ENCODE measurements around the gene SOX18. TPM values are rescaled to one million over a fixed set of nuclear protein-coding genes. Genes with fewer than 3 reads are reported as not detected.

Gene SOX18
- not detected in 2 replicates for total RNA-seq (ENCODE audit: low replicate concordance)

- H3K27me3 ChIP-seq = peaks cover 90% of the 10 kb centered on the region
Measured at GRCh38 chr20:64049060-64049877, at the start of gene SOX18. SOX18 (minus strand) TSS chr20:64049639; CDS start chr20:64049516, 123 bp downstream.

GRCh38 chr20:64098471-64099013 lies 49.1 kb upstream of the SOX18 start:
- Mint-ChIP-seq H3K36me3 (peaks cover 3% of the 10 kb centered on the region), H3K9me3 (peaks cover 3% of the 10 kb centered on the region)

More at GRCh38 chr20:64049060-64049877, at the start of gene SOX18:
- Histone ChIP-seq H3K79me2 (ENCODE audit: low read depth) (no peaks in the 10 kb centered on the region), H3K27ac (no peak within 1 kb of the TSS), H2AFZ (replicated peaks) (peak within 1 kb of the TSS; percentile 63), H3K4me2 (peak within 1 kb of the TSS; percentile 67), H3F3A (ENCODE audit: low read depth) (peaks cover 19% of the 10 kb centered on the region), H3K36me3 (no peaks in the 10 kb centered on the region), H3K9ac (no peak within 1 kb of the TSS), H4K20me1 (ENCODE audit: low read depth) (peaks cover 18% of the 10 kb centered on the region), H3K9me3 (ENCODE audit: low read depth) (no peaks in the 10 kb centered on the region), H3K4me3 (peak within 1 kb of the TSS; percentile 35), H3K4me1 (peaks cover 12% of the 10 kb centered on the region)
- peak; percentile 82 for DNase-seq (ENCODE audit: low spot score)
- no peak for TF ChIP-seq EZH2 (IDR thresholded peaks at IDR 0.05)
- no peak for TF ChIP-seq EZH2phosphoT487 (IDR thresholded peaks at IDR 0.05)
- no peak for TF ChIP-seq CTCF (IDR thresholded peaks at IDR 0.05)
- H3K9me3 Mint-ChIP-seq = no peaks in the 10 kb centered on the region
- H3K27ac Mint-ChIP-seq = no peak within 1 kb of the TSS
- peak within 1 kb of the TSS; percentile 65 for H3K4me3 Mint-ChIP-seq
- H3K36me3 Mint-ChIP-seq = no peaks in the 10 kb centered on the region
- H3K4me1 Mint-ChIP-seq = peaks cover 9% of the 10 kb centered on the region
- H3K27me3 Mint-ChIP-seq (ENCODE audit: insufficient read depth, low read depth) = peaks cover 52% of the 10 kb centered on the region

GRCh38 chr20:64096535-64096934 lies 47.1 kb upstream of the SOX18 start:
- H3K4me3 ChIP-seq = no peak overlapping the region
- H3K4me3 Mint-ChIP-seq = peak overlapping the region; percentile 0
- TF ChIP-seq EZH2 (IDR thresholded peaks at IDR 0.05) (no peak), CTCF (IDR thresholded peaks at IDR 0.05) (no peak), EZH2phosphoT487 (IDR thresholded peaks at IDR 0.05) (no peak)

More at GRCh38 chr20:64098471-64099013, 49.1 kb upstream of the SOX18 start:
- no peak for DNase-seq (ENCODE audit: low spot score)
- peaks cover 26% of the 10 kb centered on the region for H3K27me3 Mint-ChIP-seq (ENCODE audit: insufficient read depth, low read depth)
- TF ChIP-seq EZH2 (IDR thresholded peaks at IDR 0.05) (no peak), CTCF (IDR thresholded peaks at IDR 0.05) (no peak), EZH2phosphoT487 (IDR thresholded peaks at IDR 0.05) (no peak)
- Histone ChIP-seq H3K9me3 (ENCODE audit: low read depth) (no peaks in the 10 kb centered on the region), H3K4me2 (no peak overlapping the region), H3K79me2 (ENCODE audit: low read depth) (no peaks in the 10 kb centered on the region), H3K4me1 (peaks cover 4% of the 10 kb centered on the region), H3K27ac (no peak overlapping the region), H3K4me3 (no peak overlapping the region), H4K20me1 (ENCODE audit: low read depth) (peaks cover 5% of the 10 kb centered on the region), H3F3A (ENCODE audit: low read depth) (no peaks in the 10 kb centered on the region), H3K36me3 (no peaks in the 10 kb centered on the region), H2AFZ (replicated peaks) (no peak overlapping the region), H3K27me3 (peaks cover 37% of the 10 kb centered on the region), H3K9ac (no peak overlapping the region)
- no peak overlapping the region for H3K27ac Mint-ChIP-seq
- peaks cover 10% of the 10 kb centered on the region for H3K4me1 Mint-ChIP-seq
- H3K4me3 Mint-ChIP-seq = no peak overlapping the region

More at GRCh38 chr20:64096535-64096934, 47.1 kb upstream of the SOX18 start:
- no peak for DNase-seq (ENCODE audit: low spot score)
- no peak overlapping the region for H3K27ac ChIP-seq
- no peaks in the 10 kb centered on the region for H3K36me3 ChIP-seq
- H3K27ac Mint-ChIP-seq = no peak overlapping the region
- peaks cover 3% of the 10 kb centered on the region for H3K9me3 Mint-ChIP-seq
- peaks cover 3% of the 10 kb centered on the region for H3K36me3 Mint-ChIP-seq
- H3K4me1 Mint-ChIP-seq = peaks cover 14% of the 10 kb centered on the region
- no peak overlapping the region for H2AFZ ChIP-seq (replicated peaks)
- peaks cover 3% of the 10 kb centered on the region for H3K4me1 ChIP-seq
- peaks cover 9% of the 10 kb centered on the region for H3F3A ChIP-seq (ENCODE audit: low read depth)
- peaks cover 21% of the 10 kb centered on the region for H3K27me3 Mint-ChIP-seq (ENCODE audit: insufficient read depth, low read depth)
- no peaks in the 10 kb centered on the region for H3K79me2 ChIP-seq (ENCODE audit: low read depth)
- H3K4me2 ChIP-seq = no peak overlapping the region
- peaks cover 32% of the 10 kb centered on the region for H3K27me3 ChIP-seq
- H4K20me1 ChIP-seq (ENCODE audit: low read depth) = no peaks in the 10 kb centered on the region
- H3K9ac ChIP-seq = no peak overlapping the region
- H3K9me3 ChIP-seq (ENCODE audit: low read depth) = no peaks in the 10 kb centered on the region
